Stimulated activated CD4-positive, alpha-beta T cell treated with anti-CD3 and anti-CD28 coated beads, Interleukin-1b, Interleukin-23, amount 100 ng/mL, for 1 hour (primary cell): ENCODE data around the gene ADAM10.

Source experiments
- DNase-seq, 2 donors: peaks; one replicate each; pipeline ENCODE4 v3.0.0-alpha.2; 2020; ENCODE audit warnings: low read depth in 2 of 2

ADAM10 gene

DNA sequence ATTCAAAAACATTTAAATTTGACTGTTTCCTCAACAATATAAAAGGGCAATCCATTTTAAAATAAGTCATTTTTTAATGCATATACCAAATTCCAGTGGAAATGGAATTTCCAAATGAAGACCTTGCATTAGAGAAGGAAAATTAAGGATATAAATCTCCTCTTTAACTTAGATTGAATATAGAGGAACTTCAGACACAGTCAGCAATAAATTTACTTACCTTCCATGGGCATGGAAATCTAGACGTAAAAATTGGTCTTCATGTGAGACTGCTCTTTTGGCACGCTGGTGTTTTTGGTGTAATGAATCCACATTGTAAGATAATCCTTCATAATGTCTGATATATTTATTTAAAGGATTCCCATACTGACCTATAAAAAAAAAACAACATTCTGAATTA, 32.1 kb downstream of the ADAM10 start:
- no peak for DNase-seq

DNA sequence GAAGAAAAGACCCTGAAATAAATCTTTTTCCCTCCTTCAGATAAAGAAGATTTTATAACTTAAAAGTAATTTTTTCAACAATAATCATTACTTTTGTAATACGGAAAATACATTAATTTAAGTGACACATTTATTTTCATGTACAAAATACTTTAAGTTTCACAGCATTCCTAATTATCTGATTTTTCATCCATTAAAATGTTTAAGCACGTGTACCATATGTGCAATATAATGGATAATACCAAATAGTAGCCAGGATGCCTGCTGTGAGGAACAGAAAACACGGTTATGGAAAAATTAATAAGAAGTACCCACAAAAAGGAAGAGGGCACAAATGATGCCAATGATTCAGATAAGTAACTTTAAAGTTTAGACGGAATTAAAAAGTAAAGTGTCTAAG, 33.5 kb downstream of the ADAM10 start:
- DNase-seq = no peak

DNA sequence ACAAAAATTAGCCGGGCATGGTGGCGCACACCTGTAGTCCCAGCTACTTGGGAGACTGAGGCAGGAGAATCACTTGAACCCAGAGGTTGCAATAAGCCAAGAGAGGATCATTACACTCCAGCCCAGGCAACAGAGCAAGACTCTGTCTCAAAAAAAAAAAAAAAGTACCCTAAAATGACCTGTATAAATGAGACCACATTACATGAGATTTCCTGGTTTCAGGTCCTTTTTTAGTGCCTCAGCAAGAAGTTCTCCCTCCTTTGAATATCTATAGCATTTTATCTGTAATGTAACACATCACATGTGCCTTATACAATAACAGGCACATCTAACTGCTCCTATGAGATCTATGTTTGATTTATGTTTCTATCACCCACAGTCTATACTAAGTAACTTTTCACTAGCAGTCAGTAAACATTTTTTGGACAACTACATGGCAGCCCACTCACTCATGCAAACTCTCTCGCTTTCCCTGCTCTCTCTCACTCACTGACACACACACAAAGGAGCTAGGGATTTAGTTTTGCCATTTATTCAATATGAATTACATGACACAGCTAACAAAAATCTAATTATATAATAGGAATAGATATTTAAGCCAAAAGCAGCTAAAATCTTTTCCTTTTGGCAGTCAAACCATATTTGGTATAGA, 34.1 kb downstream of the ADAM10 start:
- DNase-seq = no peak

DNA sequence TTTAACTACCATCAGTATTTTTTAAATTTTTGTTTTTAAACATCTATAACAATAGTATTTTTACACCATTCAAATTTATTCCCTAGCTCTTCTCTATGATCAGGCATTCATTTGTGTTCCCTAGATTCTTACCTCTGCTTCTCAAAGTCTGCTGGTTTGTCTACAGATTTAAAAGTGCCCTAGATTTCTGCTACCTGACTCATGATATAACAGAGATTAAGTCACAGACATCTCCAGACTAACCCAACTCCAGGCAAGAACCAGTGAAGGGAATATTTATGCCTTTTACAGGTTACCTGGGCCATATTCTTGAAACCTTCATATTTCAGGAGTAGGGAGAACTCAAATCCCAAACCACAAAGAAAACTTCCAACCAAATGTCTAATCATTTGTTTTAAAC, 38.8 kb downstream of the ADAM10 start:
- no peak for DNase-seq

DNA sequence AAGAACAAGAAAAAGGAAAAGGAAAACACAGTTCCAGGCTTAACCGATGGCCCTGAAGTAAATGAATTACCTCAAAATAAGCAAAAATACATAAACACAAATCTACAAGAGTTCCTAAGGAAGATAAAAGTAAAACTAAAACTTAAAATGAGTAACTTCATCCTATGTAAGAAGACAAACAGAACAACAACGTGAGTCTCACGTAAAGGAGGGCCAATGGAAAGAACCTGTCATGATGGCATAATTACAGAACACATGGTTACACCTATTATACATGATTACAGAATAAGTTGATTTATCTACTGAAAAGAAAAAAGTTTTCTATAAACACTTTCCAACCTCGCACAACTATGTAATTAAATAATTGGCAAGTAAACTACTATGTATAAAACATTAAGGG, 42.1 kb downstream of the ADAM10 start:
- no peak for DNase-seq

DNA sequence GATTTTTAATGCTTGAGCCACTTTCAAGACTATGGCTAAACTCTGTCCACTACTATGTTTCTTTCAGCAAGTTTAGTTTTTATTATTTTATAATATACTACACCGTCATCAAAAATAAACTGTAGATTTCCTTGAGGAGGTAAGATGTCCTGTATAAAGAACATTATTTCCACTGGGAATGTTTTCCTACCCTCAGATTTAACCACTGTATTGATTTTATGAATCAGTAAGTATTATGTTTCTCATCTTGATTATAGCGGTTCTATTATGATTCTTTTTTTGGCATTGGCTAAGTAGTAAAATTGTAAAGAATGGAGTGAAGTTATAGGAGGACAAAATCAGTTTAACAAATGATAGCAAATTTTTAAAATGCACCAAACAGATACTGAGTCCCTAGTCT, 44.4 kb downstream of the ADAM10 start:
- DNase-seq = no peak

DNA sequence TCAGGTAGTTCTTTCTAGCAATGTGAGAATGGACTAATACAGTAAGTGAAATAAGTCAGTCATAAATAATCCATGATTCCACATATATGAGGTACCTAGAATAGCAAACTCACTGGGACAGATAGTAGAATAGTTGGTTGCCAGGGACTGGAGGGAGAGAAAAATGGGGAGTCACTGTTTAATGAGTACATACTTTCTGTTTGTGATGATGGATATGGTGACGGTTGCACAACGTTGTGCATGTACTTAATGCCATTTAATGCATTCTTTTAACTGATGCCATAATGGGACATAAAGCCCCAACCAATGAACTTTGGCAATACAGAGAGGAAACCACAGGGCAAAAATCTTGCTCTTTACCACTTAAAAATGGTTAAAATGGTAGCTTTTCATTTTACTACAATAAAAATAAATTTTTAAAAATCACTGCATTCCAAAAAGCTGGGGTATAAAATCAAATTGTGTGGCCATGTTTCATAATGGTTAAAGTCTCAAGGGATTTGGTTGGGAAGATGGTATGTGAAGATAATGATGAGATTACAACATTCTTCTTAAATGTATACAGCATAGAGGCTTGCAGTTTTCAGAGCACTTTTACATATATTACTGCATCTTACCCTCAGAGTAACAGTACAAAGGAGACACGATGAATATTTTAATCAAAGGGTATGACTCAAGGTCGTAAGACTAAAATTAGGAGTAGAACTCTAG, 45.2 kb downstream of the ADAM10 start:
- DNase-seq = no peak

DNA sequence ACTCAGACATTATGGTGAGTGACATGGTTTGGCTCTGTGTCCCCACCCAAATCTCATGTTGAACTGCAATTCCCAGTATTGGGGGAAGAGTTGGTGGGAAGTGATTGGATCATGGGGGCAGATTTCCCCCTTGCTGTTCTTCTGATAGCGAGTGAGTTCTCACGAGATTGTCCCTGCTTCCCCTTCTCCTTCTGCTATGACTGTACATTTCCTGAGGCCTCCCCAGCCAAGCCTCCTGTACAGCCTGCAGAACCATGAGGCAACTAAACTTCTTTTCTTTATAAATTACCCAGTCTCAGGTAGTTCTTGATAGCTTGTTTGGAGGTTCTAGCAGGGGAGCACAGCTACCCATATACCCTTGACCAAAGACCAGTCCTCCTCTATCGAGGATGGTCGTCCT, 45.9 kb downstream of the ADAM10 start:
- no peak for DNase-seq

DNA sequence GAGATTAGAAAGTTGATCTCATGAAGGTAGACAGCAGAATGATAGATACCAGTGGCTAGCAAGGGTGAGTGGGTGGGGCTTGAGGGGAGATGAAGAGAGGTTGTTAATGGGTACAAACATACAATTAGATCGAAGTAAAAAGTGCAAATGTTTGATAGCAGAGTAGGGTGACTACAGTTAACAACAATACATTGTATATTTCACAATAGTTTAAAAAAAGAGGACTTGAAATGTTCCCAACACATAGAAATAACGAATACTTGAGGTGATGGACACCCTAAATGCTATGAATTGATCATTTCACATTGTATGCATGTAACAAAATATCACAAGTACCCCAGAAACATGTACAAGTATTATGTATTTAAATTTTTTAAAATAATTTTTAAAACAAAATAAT, 47.3 kb downstream of the ADAM10 start:
- no peak for DNase-seq

DNA sequence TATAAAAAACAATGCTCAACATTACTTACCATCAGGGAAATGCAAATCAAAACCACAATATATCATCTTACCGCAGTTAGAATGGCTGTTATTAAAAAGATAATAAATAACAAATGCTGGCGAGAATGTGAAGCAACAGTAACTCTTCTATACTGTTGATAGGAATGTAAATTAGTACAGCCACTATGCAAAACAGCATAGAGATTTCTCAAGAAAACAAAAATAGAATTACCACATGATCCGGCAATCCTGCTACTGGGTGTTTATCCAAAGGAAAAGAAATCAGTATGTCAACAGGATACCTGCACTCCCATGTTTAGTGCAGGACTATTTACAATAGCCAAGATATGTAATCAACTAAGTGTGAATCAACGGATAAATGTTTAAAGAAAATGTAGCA, 48.1 kb downstream of the ADAM10 start:
- DNase-seq = no peak

DNA sequence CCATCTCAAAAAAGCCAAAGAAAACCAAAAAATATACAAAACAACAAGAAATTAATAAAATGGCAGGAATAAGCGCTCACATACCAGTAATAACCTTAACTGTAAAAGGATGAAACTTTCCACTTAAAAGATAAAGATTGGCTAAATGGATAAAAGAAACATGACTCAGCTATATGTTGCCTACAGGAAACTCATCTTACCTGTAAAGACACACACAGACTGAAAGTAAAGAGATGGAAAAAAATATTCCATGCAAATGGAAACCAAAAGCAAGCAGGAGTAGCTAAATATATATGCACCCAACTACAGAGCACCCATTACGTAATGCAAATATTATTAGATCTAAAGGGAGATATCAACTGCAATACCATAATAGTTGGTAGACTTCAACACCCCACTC, 49.7 kb downstream of the ADAM10 start:
- no peak for DNase-seq

DNA sequence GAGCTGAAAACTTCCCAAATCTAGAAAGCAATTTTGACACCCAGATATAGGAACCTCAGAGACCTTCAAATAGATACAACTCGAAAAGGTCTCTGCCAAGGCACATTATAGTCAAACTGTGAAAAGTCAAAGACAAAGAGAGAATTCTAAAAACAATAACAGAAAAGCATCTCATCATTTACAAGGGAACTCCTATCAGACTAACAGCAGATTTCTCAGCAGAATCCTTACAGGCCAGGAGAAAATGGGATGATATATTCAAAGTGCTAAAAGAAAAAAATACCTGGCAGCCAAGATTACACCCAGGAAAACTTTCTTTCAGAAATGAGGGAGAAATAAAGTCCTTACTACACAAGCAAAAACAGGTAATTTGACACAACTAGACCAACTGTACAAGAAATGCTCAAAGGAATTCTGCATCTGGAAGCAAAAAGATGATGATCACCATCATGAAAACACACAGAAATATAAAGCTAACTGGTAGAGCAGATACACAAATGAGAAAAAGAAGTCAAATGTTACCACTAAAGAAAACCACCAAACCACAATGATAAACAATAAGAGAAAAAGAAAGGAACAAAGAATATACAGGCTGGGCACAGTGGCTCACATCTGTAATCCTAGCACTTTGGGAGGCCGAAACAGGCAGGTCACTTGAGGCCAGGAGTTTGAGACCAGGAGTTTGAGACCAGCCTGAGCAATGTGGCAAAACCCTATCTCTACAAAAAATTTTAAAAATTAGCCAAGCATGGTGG, 50.4 kb downstream of the ADAM10 start:
- DNase-seq = no peak

DNA sequence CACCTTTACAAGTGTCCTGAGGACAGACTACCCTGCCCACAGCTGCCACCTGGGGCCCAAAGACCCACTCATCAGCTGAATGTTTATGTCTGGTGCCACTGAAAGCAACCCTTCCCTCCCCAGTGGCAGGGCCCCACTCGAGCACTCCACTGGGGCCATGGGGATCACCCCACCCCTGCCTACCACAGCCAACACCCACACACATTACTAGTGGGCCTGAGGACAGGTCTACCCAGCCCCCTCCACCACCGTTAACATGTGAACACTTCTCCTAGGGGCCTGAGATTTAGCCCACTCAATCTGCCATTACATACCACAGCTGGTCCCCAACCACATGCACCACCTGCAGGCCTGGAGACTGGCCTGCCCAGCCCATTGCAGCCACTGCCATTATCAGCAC, 52.3 kb downstream of the ADAM10 start:
- no peak for DNase-seq

DNA sequence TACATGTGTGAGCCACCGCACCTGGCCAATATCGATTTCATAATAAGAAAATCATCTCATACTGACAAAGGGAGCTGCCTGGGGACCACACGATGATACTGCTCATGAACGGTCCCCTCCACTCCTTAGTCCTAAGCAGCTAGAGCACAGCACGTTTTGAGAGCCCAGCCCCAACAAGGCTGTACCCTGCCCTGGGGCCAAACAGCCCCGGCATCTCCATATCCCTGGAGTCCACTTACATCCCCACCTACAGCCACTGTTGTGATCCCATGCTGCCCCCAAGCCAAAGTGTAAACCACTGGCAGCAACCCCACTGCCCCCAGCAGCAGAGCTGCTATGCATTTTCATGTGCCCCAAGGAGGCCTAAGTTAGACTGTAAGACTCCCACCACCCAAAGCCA, 52.8 kb downstream of the ADAM10 start:
- no peak for DNase-seq

DNA sequence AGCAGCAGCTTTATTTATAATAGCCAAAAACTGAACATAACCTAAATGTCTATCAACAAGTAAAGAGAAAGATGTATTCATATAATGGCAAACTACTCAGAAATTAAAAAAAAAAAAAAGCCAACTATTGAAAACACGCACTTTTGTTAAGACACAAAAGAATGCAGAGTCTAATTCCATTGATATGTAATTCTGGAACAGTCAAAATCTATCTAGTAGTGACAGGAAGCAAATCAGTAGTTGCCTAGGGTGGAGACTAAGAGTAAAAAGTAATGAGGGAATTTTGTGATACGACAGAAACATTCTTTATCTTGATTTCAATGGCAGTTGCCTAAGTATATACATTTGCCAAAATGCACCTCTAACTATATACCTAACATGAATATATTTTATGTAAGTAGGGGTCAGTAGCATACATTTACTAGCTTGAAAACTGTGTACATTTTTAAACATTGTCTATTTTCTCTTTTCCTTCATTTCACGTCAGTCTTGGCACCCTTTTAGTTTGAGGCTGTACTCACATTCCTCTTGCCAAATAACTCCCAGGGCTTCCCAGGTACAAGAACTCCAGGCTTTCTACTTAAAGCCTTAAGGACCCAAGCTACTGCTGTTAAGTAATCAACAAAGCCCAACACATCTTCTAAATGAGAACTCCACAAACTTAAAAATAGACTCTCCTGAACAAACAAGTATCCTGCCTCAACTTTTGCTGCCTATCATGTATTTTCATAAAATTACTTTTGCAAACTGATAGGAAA, 54.7 kb downstream of the ADAM10 start:
- no peak for DNase-seq

DNA sequence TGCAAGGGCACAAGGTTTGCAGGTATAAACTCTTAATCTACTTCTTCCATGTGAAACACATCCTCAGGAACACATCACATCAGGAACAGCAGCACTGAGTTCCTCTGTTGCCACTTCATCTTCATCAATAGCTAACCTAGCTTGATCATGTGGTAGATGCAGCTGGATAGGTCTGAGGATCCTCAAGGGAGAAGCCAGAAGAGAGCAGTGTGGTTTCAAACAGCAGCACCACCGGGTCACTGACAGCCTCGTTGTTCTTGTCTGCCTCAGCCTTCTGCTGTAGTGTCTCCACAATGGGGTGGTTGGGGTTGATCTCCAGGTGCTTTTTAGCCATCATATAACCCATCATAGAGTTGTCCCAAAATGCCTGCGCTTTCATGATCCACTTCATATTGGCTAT, 58.8 kb downstream of the ADAM10 start:
- DNase-seq = no peak

DNA sequence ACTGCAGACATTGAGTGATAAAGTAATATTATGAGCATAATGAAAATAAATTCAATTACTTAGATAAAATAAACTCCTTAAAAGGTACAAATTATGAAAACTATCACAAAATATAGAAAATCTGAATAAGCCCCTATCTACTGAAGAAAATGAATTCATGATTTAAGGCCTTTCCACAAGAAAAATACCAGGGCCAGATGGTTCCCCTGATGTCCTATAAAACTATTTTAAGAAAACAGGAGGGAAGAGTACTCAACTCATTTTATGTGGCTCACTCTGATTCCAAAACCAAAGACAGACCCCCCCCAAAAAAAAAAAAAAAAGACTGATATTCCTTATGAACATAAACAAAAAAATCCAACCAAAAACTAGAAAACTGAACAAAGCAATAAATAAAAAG, 59.9 kb downstream of the ADAM10 start:
- no peak for DNase-seq

DNA sequence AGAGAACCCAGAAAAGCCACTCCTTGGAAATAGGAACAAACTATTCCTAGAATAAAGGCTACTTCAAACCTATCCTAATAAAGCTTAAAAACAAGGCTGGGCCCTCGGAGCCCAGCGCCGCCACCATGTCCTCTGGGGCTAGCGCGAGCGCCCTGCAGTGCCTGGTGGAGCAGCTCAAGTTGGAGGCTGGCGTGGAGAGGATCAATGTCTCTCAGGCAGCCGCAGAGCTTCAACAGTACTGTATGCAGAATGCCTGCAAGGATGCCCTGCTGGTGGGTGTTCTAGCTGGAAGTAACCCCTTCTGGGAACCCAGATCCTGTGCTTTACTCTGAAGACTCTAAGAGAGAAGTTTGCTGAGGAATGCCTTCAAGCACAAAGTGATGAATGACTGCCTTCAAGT, 63.2 kb downstream of the ADAM10 start:
- no peak for DNase-seq

DNA sequence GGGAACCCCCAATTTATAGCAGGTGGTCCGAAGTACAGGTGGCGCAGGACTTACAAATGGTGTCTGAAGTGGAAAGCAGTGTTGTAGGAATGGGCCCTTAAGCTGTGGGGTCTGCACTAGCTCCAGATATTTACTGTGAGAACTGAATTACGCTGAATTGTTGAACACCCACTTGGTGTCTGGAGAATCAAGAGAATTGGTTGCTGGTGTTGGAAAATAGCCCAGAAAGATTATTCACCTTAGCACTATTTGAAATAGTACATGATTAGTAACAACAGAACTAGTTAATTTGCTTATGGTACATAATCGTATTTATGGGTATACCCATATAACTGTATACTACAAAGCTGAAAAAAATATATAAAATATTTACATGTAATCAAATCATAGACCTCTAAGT, 64.8 kb downstream of the ADAM10 start:
- DNase-seq = no peak

DNA sequence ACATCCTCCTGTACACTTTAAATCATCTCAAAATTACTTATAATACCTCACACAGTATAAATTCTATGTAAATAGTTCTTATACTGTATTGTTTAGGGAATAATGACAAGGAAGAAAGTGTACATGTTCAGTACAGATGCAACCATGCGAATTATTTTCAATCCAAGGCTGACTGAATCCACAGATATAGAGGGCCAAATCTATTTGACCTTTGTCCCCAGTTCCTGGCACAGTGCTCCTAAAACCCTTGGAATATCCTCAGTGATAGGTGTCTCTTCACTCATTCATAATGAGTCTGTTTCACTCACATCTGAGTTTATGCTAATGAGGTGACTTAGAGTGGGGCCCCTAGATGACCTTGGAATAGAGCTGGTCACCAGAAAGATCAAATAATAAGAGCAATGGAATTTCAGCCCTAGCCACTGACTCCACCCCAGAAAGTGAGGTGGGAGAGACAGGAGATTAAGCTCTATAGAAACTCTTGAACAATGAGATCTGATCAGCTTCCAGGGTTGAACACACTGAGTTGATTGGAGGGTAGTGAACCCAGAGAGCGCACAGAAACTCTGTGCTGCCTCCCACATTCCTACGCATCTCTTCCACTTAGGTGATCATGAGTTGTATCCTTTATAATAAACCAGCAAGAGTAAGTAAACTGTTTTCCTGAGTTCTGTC, 65.3 kb downstream of the ADAM10 start:
- no peak for DNase-seq

DNA sequence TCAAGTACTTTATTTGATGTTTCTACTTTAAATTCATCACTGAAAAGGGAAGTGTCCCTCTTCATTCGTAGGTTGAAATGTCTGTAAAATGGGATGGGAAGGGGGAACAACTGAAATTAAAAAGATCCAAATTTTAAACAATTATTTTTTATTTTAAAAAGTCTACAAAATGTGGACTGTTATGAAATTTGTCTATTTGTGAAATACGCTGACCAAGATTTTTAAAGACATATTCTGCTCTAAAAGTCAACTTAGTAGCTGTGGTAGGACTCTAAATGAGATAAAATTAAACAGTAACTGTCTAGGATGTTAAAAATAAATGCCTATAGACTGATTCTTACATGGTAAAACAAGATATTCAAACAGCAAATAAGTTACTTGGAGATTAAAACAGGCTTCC, 67.3 kb downstream of the ADAM10 start:
- DNase-seq = no peak

DNA sequence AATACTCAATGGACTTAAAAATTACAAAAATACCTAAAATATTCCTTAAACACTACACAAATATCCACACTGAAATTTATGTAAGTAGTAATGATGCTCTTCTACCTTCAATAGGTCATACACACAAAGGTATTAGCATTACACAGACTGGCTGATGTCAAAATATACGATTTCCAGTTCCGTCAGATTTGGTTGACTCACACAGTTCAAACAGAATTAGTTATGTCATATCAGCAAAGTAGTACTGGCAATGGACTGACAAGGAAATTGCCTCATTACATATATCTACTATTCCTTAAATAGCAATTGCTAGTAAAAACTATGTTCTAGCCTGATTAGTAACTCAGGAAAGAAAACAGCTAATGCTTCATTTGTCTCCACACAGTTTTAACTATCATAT, 70.8 kb downstream of the ADAM10 start:
- DNase-seq = no peak
